GM19372 (cell line): ENCODE data around the gene TSSK2.

Experiments used
- ATAC-seq: cut with Tn5 transposase; IDR thresholded peaks from one replicate; pipeline ENCODE4 v1.9.1; 2021; ENCODE audit warnings: mild to moderate bottlenecking, low read depth, moderate library complexity; ENCODE audit not compliant: unreplicated experiment

Gene TSSK2

GRCh38 chr22:19105867-19106802 lies 25.0 kb upstream of the TSSK2 start:
- ATAC-seq, result no peak

GRCh38 chr22:19106886-19107729 lies 24.0 kb upstream of the TSSK2 start:
- ATAC-seq, result no peak

- ATAC-seq, result no peak
Measured at GRCh38 chr22:19107730-19108074, 23.4 kb upstream of the TSSK2 start.

GRCh38 chr22:19108807-19109197 lies 22.3 kb upstream of the TSSK2 start:
- no peak for ATAC-seq

GRCh38 chr22:19109198-19110063 lies 21.7 kb upstream of the TSSK2 start:
- peak; percentile 81 for ATAC-seq

- no peak for ATAC-seq
Measured at GRCh38 chr22:19110064-19110458, 21.0 kb upstream of the TSSK2 start.

GRCh38 chr22:19110646-19111045 lies 20.5 kb upstream of the TSSK2 start:
- ATAC-seq, result no peak

GRCh38 chr22:19111140-19111539 lies 20.0 kb upstream of the TSSK2 start:
- ATAC-seq, result no peak

GRCh38 chr22:19111584-19111983 lies 19.5 kb upstream of the TSSK2 start:
- ATAC-seq, result no peak

- ATAC-seq, result no peak
Measured at GRCh38 chr22:19113429-19113828, 17.7 kb upstream of the TSSK2 start.

GRCh38 chr22:19114984-19115552 lies 16.0 kb upstream of the TSSK2 start:
- no peak for ATAC-seq

- ATAC-seq, result no peak
Measured at GRCh38 chr22:19115628-19116027, 15.5 kb upstream of the TSSK2 start.

GRCh38 chr22:19117111-19117512 lies 14.0 kb upstream of the TSSK2 start:
- no peak for ATAC-seq

GRCh38 chr22:19118329-19118880 lies 12.7 kb upstream of the TSSK2 start:
- no peak for ATAC-seq

GRCh38 chr22:19119949-19120348 lies 11.2 kb upstream of the TSSK2 start:
- no peak for ATAC-seq

GRCh38 chr22:19120829-19121630 lies 10.1 kb upstream of the TSSK2 start:
- ATAC-seq, result no peak

- ATAC-seq, result peak; percentile 25
Measured at GRCh38 chr22:19121631-19122142, 9.4 kb upstream of the TSSK2 start.

- ATAC-seq, result peak; percentile 83
Measured at GRCh38 chr22:19122143-19122751, 8.9 kb upstream of the TSSK2 start, which contains the start of gene DGCR2. TSS of gene DGCR2 (minus strand) at chr22:19122412. CDS start at chr22:19122206, 206 bp downstream.
